RWPE1 (cell line): ENCODE data around the gene PLEKHN1.

Experiments used
- CTCF ChIA-PET: fragments of 350-600 bp; sonication (Branson Sonifier 250); formaldehyde crosslinking; extraction: SDS; loops from one replicate; lab custom pipeline; 2021; lab: Yijun Ruan, JAX
- POLR2A ChIA-PET: fragments of 400-600 bp; formaldehyde crosslinking; extraction: SDS; loops from one replicate; lab custom pipeline; 2020; ENCODE audit warnings: antibody characterized with exemption; ENCODE audit not compliant: low non-redundant PET; lab: Yijun Ruan, JAX
- DNase-seq: peaks from one replicate; pipeline ENCODE4 v3.0.0; 2012; ENCODE audit warnings: low spot score
- H3K27ac ChIP-seq: fragments of 450-650 bp; 2 replicates; pipeline ENCODE4 v1.5.1; 2017
- CTCF ChIP-seq: fragments of 450-650 bp; conservative IDR thresholded peaks from 2 replicates; pipeline ENCODE4 v1.5.1; 2017; ENCODE audit warnings: low read depth, mild to moderate bottlenecking

The PLEKHN1 gene

DNA sequence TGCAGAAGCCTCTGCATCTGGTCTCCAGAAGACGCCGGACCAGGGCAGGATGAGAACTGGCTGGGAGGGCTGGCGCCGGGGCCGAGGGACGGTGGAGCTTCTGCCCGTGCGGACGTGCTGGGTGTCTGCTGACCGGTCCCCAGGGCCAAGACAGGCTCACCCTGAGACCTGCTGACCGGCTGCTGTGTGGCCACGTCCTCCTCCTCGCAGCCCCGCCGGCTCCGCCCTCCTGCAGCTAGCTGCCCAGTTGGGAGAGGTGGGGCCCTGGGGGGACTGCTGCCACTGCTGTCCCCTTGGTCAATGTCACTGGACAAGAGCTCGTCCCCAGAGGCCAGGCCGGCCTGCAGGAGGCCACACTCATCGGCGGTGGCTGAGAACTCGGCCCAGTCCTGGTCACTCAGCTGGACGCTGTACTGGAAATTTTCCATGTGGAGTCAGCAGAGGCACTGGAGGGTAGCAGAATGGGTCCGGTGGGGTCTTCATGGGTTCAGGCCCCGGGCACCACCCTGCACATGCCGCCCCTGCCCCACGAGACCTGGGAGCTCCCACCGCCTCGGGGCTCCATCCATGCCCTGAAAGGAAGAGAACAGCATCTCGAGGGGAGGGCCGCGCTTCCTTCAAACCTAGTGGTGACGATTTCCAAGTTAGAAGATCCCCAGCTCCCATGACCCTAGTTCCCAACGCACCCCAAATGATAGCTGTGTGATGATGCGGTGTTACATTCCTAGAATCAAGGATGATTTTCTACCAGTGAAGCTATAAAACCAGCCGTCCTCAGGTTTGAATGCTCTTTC, 14.5 kb downstream of the PLEKHN1 start:
- POLR2A ChIA-PET: interaction anchor here (1.0 to 1.3 kb wide), 2 partner anchors 14 to 21 kb away, joined by 4 to 5 read pairs; no protein-coding TSS in a partner anchor
- TF ChIP-seq CTCF: no peak
- no peak overlapping the region for H3K27ac ChIP-seq
- no peak for DNase-seq
- CTCF ChIA-PET: interaction anchor here (0.7 to 1.0 kb wide), 3 partner anchors 12 to 109 kb away, joined by 3 read pairs; no protein-coding TSS in a partner anchor

DNA sequence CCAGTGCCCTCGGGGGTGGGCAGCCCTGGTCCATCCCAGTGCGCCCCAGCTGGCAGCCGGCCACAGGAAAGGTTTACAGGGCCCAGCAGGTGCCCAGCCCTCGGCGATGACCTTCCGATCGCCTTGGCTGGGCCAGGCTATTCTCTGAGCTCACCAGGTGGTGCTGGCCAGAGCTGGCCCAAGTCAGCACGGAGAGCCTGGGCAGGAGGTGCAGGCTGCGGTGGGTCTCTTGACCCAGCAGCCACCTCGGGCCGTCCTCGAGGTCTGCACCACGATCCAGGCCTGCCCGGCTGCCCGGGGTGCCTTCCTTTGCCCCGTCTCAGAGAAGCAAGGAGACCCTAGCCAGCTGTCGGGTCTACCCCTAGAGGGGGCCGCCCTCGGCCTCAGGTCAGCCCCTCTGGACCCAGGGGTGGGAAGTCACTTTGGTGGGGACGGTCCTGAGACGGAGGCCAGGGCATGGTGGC, 15.2 kb downstream of the PLEKHN1 start:
- ChIA-PET CTCF (interaction anchor here (0.7 to 6.0 kb wide), 5 partner anchors 21 to 108 kb away, joined by 3 to 50 read pairs (median 5); no protein-coding TSS in a partner anchor), POLR2A (interaction anchor here (1.3 kb wide), 1 partner anchor 14 kb away, joined by 5 read pairs; no protein-coding TSS in a partner anchor)
- TF ChIP-seq CTCF: no peak
- DNase-seq: no peak
- H3K27ac ChIP-seq: no peak overlapping the region

- peak within 1 kb of the TSS; percentile 7; the same call in 1 of the 2 replicates for H3K27ac ChIP-seq
- POLR2A ChIA-PET: no interaction called here
- CTCF ChIA-PET: interaction anchor here (0.5 to 6.0 kb wide), 6 partner anchors 20 to 182 kb away, joined by 3 to 50 read pairs (median 5); no protein-coding TSS in a partner anchor
- no peak for TF ChIP-seq CTCF
- no peak for DNase-seq
Measured at GRCh38 chr1:981955-982558, 15.8 kb downstream of the PLEKHN1 start, which contains the start of gene PERM1. PERM1 (minus strand) TSS chr1:982093; CDS start chr1:981029, 1,064 bp downstream.

DNA sequence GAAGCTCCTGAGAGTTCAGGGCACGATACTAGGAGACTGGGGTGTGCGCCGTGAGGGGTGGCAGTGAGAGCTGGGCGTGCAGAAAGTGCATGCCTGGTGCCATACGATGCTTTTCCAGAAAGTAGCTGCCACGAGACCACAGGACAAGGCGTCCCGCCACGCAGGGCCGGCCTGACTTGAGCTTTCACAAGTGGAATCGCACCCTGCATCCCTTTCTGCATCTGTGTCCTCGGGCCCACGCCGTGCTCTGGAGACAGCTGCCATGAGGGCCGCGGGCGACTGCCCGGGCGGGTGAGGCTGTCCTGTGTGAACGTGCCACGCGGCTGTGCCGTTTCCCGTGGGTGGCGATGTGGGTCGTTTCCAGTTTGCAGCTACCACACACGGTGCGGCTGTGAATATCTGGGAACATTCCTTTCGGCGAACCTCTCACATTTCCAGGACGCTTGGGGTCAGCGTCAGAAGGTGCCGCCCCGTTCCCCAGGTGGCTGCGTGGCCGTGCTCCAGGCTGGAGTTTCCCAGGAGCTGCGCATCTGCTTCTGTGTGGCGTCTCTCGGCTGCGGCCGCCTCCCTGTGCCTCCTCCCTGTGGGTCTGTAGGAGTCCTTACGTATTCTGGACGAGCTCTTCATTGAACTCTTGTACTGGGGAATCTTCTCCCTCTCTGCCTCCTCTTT, 16.6 kb downstream of the PLEKHN1 start:
- POLR2A ChIA-PET: no interaction called here
- DNase-seq: no peak
- CTCF ChIA-PET: interaction anchor here (0.5 to 6.0 kb wide), 7 partner anchors 12 to 91 kb away, joined by 3 to 50 read pairs (median 5); partner anchors contain the start of genes PLEKHN1 and RNF223
- H3K27ac ChIP-seq: peak overlapping the region; percentile 7; the same call in 1 of the 2 replicates
- TF ChIP-seq CTCF: no peak

DNA sequence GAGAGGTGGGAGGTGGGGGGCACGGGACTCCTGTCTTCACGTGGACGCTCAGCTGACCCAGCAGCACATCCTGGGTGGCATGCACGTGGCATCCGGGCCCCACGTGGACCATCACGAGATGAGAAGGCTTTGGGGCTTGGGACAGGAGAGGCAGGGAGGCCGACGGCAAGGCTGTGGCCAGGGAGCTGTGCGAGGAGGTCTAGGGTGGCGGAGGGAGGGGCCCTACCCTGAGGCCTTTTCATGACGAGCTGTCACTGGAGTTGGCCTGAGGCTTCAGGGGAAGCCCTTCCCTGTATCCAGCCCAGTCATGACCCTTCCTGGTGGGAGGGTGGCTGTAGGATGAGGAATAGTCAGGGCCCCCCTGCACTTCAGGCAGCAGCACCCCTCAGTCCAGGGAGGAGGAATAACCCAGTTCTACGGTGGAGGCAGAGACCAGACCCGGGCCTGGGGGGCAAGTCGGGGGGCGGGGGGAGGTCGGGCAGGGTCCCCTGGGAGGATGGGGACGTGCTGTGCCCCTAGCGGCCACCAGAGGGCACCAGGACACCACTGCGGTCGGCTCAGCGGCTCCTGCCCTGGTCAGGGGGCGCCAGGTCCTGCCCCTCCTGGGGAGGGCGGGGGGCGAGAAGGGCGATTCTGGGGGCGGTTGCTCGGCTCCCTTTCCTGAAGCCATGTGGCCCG, 17.7 kb downstream of the PLEKHN1 start:
- POLR2A ChIA-PET: no interaction called here
- peak overlapping the region; percentile 7; the same call in 1 of the 2 replicates for H3K27ac ChIP-seq
- peak; percentile 52 for DNase-seq
- CTCF ChIA-PET: interaction anchor here (0.6 to 6.0 kb wide), 19 partner anchors 8 to 388 kb away, joined by 3 to 50 read pairs (median 4); partner anchors contain the start of gene PLEKHN1
- peak; percentile 93 for TF ChIP-seq CTCF
